ENCODE measurements around the gene NLE1. TPM values are rescaled to one million over a fixed set of nuclear protein-coding genes. Genes with fewer than 3 reads are reported as not detected.

NLE1 gene
- total RNA-seq, 1 donor from 2014 or later, result 18.2 TPM

DNA sequence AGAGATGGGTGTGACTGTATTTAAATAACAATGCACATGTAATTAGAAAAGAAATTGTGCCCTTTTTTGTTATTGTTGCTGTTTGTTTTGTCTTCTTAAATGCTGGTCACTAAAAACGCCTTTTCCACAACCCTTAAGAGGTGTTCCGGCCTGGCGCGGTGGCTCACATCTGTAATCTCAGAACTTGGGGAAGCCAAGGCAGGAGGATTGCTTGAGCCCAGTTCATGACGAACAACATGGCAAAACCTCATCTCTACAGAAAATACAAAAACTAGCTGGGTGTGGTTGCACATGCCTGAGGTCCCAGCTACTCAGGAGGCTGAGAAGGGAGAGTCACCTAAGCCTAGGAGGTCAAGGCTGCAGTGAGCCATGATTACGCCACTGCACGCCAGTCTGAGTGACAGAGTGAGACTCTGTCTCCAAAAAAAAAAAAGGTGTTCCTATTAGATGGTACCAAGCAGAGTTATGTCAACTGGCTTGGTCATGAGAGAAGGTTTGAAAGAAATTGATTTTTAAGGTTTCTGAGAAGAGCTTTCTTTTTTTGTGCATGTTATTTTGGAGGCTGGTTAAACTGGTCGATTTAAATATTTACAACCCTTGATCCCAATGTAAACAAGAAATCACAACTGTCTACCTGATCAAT is 55.1 kb downstream of the NLE1 start:
- no peak for DNase-seq (ENCODE audit: low read depth)

- DNase-seq (ENCODE audit: low read depth), result no peak
Observed at GRCh38 chr17:35086164-35086563, 55.9 kb downstream of the NLE1 start.

DNA sequence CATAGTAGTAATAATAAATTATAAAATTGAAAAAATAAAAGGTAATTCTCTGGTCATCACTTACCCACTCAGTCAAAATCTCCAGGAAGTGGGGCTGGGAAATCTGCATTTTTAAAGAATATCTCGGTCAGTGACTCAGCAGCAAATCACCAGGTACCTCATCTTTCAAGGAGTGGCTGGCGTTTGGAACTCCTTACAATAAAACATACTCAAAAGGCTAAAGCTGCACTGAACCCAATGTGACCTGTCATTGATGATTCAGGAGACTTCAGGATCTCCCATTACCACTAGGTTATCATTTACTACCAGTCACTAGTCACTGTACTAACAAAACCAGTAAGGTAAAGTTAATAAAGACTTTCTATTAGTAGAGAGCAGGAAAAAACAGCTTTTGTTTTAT is 57.1 kb downstream of the NLE1 start:
- DNase-seq (ENCODE audit: low read depth), result peak; percentile 86

GRCh38 chr17:35083071-35083470 is 59.0 kb downstream of the NLE1 start:
- DNase-seq (ENCODE audit: low read depth), result no peak

DNA sequence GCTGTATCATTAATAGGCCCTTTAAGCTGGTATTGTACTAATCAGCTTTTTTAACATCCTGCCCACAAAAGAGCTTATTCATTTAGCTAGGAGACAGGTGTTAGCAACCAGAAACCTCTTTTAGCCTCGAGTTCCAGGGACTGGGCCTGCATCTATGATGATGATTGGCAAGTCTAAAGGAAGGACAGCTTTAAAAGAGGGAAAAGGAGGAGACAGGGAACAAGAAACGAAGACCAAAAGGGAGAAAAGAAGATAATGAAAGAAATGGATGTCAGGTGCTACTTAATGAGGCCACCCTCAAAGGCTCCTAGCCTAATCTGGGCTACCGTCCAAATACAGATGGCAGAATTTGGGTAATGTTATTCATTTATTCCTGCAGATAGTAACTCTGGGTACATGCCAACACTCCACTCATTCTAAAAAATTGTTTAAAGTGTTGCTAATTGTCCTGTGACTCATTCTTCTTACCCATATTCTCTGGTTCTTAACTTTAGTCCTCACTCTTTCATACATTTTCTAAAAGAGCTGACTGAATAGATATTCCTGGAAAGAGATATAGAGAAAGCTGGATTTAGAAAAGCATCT is 59.9 kb downstream of the NLE1 start:
- DNase-seq (ENCODE audit: low read depth), result peak; percentile 87

DNA sequence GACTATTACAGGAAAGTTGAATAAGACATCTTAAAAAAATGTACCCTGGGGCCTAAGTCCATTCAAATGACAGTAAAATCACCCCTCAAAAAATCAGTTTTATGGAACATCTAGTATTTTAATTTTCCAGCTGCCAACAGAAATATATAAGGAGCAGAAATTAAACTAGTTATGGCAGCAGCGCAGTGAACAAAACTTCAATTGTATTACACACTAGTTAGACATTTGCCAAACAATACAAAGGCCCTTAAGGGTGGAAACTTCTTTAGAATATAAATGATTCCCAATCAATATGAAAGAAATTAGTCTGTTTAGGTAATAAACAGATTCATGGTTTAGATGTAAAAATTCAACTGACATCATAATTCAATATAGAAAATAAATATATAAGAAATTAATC is 60.5 kb downstream of the NLE1 start:
- no peak for DNase-seq (ENCODE audit: low read depth)

DNA sequence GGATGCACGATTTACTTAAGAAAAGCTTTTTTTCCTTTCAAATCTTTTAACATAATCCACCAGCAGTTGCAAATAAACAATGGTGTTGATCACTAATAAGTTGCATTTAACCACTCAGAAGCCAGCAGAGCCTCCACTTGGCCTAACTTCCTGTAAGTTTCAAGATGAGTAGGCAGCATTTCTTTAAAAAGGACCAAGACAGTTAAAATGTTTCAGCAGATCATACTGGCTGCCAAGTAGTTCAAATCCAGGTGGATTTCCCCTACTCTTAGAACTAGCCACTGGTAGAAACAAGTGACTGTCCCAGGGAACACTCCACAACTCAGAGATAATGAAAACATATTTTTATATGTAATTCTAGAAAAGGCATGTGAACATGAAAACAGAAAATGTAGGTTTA is 61.6 kb downstream of the NLE1 start:
- DNase-seq (ENCODE audit: low read depth), result no peak

- peak; percentile 80 for DNase-seq (ENCODE audit: low read depth)
Observed at GRCh38 chr17:35079547-35080423, 62.3 kb downstream of the NLE1 start.

Other genes starting within 250 kb of the NLE1 start
- gene CCT6B, start 180.8 kb downstream of the NLE1 start, total RNA-seq, result 0.85 and 1.4 TPM in 2 replicates
- 9.6 and 16.6 TPM in 2 replicates for gene ZNF830, start 180.8 kb downstream of the NLE1 start, total RNA-seq
- 24.3 and 40.8 TPM in 2 replicates for gene LIG3, start 161.8 kb downstream of the NLE1 start, total RNA-seq
- gene RFFL, start 78.6 kb downstream of the NLE1 start, total RNA-seq, result 6.8 and 20.7 TPM in 2 replicates
- 7.8 and 8.8 TPM in 2 replicates for gene RAD51D, start 22.4 kb downstream of the NLE1 start, total RNA-seq
- not detected in 2 replicates for gene FNDC8, start 20.7 kb downstream of the NLE1 start, total RNA-seq
- gene UNC45B, start 5.5 kb upstream of the NLE1 start, total RNA-seq, result not detected in 2 replicates
- gene SLC35G3, start 52.1 kb upstream of the NLE1 start, total RNA-seq, result not detected in 2 replicates
- gene SLFN5, start 100.8 kb upstream of the NLE1 start, total RNA-seq, result 67.4 and 82.7 TPM in 2 replicates
- gene SLFN11, start 231.3 kb upstream of the NLE1 start, total RNA-seq, result 6.0 and 8.2 TPM in 2 replicates

Measured in renal cortical epithelial cell (primary cell).